ENCODE measurements around the gene EIF2D.
A peak's percentile ranks its signal among the peaks of the same experiment; 100 is the strongest.
"Not testable (repeated sequence)": the region's sequence is repeated elsewhere in the genome, so short reads cannot be mapped to it uniquely, and the experiment has no call there.

The EIF2D gene

DNA sequence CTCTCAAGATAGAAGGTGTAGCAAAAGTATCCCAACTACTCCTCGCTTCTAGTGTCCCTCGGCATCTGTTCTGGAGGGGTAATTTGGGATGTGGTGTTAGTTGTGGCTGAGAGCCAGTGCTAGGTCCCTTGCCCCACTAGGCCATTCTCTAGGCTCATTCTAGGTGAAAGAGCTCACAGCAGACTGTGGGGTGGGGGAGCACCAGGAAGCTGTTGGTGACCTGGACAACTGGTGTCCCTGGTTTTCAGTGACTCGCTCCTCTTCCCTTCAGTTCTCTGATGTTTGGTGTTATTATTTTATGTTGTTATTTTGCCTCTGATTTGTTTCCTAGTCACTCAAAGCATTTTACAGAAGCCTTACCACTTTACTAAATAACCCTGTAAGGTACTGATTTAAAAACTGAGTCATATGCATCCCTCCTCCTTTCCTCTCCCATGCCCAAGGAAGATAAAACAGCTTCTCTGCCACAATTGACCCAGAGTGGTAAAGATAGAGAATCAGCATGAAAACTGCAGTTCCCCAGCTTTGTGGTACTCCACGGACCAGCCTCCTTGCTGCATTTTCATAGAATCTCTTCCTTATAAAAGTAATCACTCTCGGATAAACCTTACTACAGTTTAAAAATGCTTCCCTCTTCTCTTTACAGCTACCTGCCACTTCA, 37.1 kb upstream of the EIF2D start:
- H3K4me3 Mint-ChIP-seq = no peak overlapping the region
- H3K27ac Mint-ChIP-seq = no peak overlapping the region
- DNase-seq (no peak), ATAC-seq (replicated peaks) (no peak)
- H3K36me3 Mint-ChIP-seq = peaks cover 2 to 10% of the 10 kb centered on the region in 2 donors
- peaks cover 4 to 5% of the 10 kb centered on the region in 2 donors for H3K27me3 Mint-ChIP-seq
- H3K9me3 Mint-ChIP-seq = no peaks in the 10 kb centered on the region
- peaks cover 0 to 5% of the 10 kb centered on the region in 2 donors for H3K4me1 Mint-ChIP-seq

DNA sequence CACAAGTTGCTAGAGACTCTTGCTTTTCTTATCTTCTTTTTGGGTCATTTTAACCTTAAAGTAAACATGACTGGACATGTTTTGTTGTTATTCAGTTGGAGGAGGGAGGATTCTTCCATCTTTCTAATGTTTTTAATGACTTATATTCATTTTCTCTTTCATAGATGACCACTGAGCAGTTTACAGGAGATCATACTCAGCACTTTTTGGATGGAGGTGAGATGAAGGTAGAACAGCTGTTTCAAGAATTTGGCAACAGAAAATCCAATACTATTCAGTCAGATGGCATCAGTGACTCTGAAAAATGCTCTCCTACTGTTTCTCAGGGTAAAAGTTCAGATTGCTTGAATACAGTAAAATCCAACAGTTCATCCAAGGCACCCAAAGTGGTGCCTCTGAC, 35.0 kb upstream of the EIF2D start:
- no peaks in the 10 kb centered on the region for H3K9me3 Mint-ChIP-seq
- ATAC-seq (replicated peaks) = no peak
- H3K36me3 Mint-ChIP-seq = peaks cover 2 to 10% of the 10 kb centered on the region in 2 donors
- H3K27ac Mint-ChIP-seq = no peak overlapping the region
- H3K4me3 Mint-ChIP-seq = no peak overlapping the region
- peaks cover 4 to 5% of the 10 kb centered on the region in 2 donors for H3K27me3 Mint-ChIP-seq
- no peak for DNase-seq
- peaks cover 0 to 5% of the 10 kb centered on the region in 2 donors for H3K4me1 Mint-ChIP-seq

DNA sequence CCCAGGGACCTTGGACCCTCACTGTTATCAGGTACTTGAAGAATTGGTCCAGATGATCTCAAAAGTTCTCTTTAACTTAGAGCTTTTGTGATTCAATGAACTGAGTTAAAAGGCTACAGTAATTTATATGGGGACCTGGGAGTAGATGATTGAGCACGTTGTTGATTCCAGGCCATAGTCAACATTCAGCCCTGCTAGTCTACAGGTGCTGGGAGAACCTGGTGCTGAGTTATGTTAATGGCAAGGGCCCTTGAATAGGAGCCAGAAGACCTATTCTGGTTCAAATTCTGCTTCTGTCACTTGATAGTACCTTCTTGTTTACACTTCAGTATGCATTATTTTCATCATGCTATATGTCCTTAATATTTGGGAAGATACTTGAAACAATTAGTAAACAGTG, 34.2 kb upstream of the EIF2D start:
- Mint-ChIP-seq H3K27ac (no peak overlapping the region), H3K27me3 (peaks cover 4 to 5% of the 10 kb centered on the region in 2 donors), H3K9me3 (no peaks in the 10 kb centered on the region), H3K4me1 (peaks cover 0 to 3% of the 10 kb centered on the region in 2 donors), H3K4me3 (no peak overlapping the region), H3K36me3 (peaks cover 2 to 10% of the 10 kb centered on the region in 2 donors)
- DNase-seq (no peak), ATAC-seq (replicated peaks) (no peak)

DNA sequence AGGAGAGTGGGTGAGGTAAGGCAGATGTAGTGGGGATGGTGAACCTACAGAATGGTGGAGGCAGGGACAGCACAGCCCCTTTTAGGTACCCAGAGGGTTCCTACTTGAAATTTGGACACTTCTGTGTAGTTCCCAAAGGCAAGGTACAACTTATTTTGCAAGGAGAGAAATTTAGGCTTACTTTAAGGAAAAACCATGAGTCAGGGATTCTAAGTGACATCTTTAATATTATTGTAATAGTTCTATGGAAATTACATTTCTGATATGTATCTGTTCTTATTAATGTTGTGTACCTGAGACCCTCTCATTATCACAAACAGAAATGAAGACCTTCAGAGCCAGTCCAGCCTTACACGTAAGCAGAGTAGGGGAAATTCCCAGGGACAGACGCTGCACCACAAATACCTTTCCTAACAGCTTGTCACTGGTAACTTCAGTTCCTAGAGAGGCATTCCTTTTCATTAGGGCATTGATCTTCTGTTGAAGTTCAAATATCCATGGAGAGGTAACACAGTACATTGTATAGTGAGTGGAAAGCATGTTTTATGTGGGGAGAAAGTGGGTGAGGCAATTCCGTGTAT, 30.9 kb upstream of the EIF2D start:
- peaks cover 0 to 3% of the 10 kb centered on the region in 2 donors for H3K4me1 Mint-ChIP-seq
- DNase-seq = no peak

DNA sequence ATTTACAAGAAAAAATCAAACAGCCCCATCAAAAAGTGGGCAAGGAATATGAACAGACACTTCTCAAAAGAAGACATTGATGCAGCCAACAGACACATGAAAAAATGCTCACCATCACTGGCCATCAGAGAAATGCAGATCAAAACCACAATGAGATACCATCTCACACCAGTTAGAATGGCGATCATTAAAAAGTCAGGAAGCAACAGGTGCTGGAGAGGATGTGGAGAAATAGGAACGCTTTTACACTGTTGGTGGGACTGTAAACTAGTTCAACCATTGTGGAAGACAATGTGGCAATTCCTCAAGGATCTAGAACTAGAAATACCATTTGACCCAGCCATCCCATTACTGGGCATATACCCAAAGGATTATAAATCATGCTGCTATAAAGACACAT, 29.8 kb upstream of the EIF2D start:
- not testable (repeated sequence) for H3K36me3 Mint-ChIP-seq; H3K27ac Mint-ChIP-seq; H3K9me3 Mint-ChIP-seq; ATAC-seq (replicated peaks); H3K4me3 Mint-ChIP-seq; H3K27me3 Mint-ChIP-seq; DNase-seq; H3K4me1 Mint-ChIP-seq

More for the DNA sequence above, 30.9 kb upstream of the EIF2D start:
- no peak for ATAC-seq (replicated peaks)
- peaks cover 2 to 10% of the 10 kb centered on the region in 2 donors for H3K36me3 Mint-ChIP-seq
- H3K4me3 Mint-ChIP-seq = no peak overlapping the region
- no peaks in the 10 kb centered on the region for H3K9me3 Mint-ChIP-seq
- no peaks in the 10 kb centered on the region for H3K27me3 Mint-ChIP-seq
- no peak overlapping the region for H3K27ac Mint-ChIP-seq

DNA sequence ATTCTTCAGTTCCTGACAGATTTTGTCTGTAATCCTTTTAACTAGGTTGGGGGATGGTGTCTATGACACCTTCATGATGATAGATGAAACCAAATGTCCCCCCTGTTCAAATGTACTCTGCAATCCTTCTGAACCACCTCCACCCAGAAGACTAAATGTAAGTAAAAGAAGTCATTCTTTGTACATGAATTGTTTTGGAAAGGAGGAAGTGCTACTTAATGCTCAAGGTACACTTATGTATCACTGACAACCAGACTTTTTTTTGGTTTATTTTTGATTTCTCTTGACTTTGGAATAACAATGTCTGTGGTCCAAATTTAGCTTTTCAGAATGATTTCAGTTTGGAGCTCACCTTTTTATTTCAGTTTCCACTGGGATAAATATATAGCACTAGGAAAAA, 25.3 kb upstream of the EIF2D start:
- no peak overlapping the region for H3K4me3 Mint-ChIP-seq
- H3K27ac Mint-ChIP-seq = no peak overlapping the region
- H3K27me3 Mint-ChIP-seq = peaks cover 2 to 7% of the 10 kb centered on the region in 2 donors

DNA sequence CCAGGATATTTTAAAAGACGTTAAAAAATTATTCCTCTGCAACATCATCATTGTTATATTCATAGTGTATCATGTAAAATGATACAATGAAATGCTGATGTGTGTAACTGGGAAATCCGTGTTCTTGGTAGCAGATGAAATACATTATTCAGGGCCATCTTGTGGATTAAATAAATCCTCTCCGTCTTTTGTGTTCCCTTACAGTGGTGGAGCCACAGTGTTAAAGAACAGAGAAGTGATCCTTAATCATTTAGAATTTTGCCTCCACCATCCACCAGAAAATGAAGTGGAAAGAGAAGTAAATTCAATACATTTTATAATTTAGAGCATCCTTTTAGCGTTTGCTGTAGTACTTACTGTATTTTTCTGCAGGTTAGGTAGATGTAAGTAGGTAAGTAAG, 24.4 kb upstream of the EIF2D start:
- peaks cover 15 to 33% of the 10 kb centered on the region in 2 donors for H3K4me1 Mint-ChIP-seq
- no peak for ATAC-seq (replicated peaks)
- H3K27ac Mint-ChIP-seq = no peak overlapping the region
- H3K9me3 Mint-ChIP-seq = no peaks in the 10 kb centered on the region
- H3K36me3 Mint-ChIP-seq = no peaks in the 10 kb centered on the region
- DNase-seq = no peak
- H3K4me3 Mint-ChIP-seq = no peak overlapping the region
- peaks cover 9 to 11% of the 10 kb centered on the region in 2 donors for H3K27me3 Mint-ChIP-seq

More for the DNA sequence above, 25.3 kb upstream of the EIF2D start:
- no peaks in the 10 kb centered on the region for H3K9me3 Mint-ChIP-seq
- H3K4me1 Mint-ChIP-seq = peaks cover 15 to 33% of the 10 kb centered on the region in 2 donors
- no peak for DNase-seq
- no peaks in the 10 kb centered on the region for H3K36me3 Mint-ChIP-seq
- no peak for ATAC-seq (replicated peaks)

DNA sequence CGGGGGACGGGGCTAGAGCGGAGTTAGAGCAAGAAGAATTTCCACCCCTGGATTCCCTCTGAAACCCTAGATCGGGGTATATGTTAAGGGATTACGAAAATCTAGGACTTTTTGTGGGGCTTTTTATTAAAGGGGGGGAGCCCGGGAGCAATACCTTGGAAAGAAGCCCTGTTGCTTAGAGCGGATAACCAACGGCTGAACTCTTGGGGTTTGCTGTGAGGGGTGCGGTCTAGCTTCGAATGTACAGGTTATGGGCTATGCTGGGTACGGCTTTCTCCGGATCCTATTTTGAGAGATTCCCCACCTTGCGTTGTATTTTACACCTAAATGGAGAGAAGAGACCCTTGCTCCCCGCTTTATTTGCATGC, 23.7 kb upstream of the EIF2D start:
- Mint-ChIP-seq H3K4me1 (peaks cover 17 to 33% of the 10 kb centered on the region in 2 donors), H3K27ac (no peak overlapping the region), H3K9me3 (no peaks in the 10 kb centered on the region), H3K27me3 (peaks cover 9 to 14% of the 10 kb centered on the region in 2 donors), H3K4me3 (peak overlapping the region; percentile 87 to 95), H3K36me3 (no peaks in the 10 kb centered on the region)
- DNase-seq (no peak), ATAC-seq (replicated peaks) (peak in 1 of 2 donors; percentile 11)

DNA sequence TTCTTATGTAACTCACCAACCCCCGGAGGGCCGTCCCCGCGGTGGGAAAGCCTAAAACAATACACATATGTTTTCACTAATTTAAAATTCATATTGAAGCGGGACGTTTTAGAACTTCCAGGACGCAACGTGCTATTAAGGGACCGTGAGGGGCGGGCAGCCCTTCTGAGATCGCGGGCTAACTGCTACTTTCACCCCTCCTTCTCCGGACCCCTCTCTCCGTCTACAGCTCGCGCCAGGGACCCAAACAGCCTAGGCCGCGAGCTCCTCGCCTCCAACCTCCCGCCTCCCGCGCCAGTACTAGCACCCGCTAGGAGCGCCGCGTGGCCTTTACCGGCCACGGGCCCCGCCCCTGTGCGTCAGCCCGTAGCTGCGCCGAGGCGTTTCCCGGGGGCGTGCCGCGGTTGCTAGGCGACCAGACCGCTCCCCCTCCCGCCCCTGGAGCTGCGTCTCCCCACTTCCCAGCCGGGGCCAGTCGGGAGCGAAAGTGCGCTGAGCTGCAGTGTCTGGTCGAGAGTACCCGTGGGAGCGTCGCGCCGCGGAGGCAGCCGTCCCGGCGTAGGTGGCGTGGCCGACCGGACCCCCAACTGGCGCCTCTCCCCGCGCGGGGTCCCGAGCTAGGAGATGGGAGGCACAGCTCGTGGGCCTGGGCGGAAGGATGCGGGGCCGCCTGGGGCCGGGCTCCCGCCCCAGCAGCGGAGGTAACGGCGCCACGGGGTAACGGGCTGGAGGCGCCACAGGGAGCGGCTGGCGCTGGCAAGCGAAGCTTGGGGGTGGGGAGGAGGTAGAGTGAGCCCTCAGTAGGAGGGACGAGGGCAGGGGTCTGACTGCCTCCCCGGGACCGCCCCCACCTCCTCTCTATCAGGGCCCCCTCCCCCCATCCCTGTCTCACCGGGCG, 23.1 kb upstream of the EIF2D start, which contains the start of gene DYRK3:
Gene DYRK3 (plus strand): TSS at position 457 of the 898 bp plus-strand sequence. CDS start 168 bp downstream, at position 625.
- no peaks in the 10 kb centered on the region for H3K36me3 Mint-ChIP-seq
- peaks cover 17 to 33% of the 10 kb centered on the region in 2 donors for H3K4me1 Mint-ChIP-seq
- peak within 1 kb of the TSS; percentile 90 for H3K27ac Mint-ChIP-seq
- peak; percentile 84 for DNase-seq
- peak; percentile 93 to 95 for ATAC-seq (replicated peaks)
- H3K27me3 Mint-ChIP-seq = peaks cover 9 to 14% of the 10 kb centered on the region in 2 donors
- no peaks in the 10 kb centered on the region for H3K9me3 Mint-ChIP-seq
- peak within 1 kb of the TSS; percentile 87 to 95 for H3K4me3 Mint-ChIP-seq

DNA sequence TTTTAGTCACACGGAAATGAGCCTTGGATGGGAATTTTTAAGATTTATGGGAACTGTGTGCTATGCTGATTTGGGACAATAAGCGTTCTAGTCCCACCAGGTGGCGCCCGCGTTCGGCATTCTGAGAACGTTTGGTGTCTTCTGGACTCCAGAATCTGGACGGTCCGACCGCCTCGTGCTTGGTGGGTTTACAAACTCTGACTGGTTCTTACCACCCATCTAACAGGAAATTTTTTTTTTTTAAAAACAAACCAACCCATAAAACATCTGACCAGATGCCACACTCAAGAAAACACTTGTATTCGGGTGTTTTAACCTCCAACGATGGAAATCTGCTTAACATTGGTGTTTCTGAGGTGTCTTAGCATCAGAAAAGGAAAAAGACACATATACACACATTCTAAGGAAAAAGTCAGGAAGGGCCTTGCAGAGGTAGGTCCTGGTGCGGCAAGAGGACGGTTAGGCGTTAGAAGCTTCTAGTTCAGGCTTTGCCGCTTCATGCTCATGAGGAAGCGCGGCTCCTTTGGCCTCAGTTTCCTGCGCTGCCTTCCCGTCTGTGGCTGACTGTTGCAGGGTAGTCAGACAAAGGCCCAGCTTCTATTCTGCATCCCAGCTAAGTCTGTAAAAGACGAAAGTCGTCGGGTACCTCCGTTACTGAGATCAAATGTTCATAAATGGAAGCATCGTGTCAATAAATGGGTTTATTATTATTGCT, 22.3 kb upstream of the EIF2D start:
- no peak for ATAC-seq (replicated peaks)
- Mint-ChIP-seq H3K9me3 (no peaks in the 10 kb centered on the region), H3K27ac (peak overlapping the region; percentile 90), H3K36me3 (no peaks in the 10 kb centered on the region), H3K4me1 (peaks cover 17 to 33% of the 10 kb centered on the region in 2 donors), H3K4me3 (peak overlapping the region; percentile 87 to 95), H3K27me3 (peaks cover 9 to 14% of the 10 kb centered on the region in 2 donors)
- DNase-seq = peak; percentile 36

DNA sequence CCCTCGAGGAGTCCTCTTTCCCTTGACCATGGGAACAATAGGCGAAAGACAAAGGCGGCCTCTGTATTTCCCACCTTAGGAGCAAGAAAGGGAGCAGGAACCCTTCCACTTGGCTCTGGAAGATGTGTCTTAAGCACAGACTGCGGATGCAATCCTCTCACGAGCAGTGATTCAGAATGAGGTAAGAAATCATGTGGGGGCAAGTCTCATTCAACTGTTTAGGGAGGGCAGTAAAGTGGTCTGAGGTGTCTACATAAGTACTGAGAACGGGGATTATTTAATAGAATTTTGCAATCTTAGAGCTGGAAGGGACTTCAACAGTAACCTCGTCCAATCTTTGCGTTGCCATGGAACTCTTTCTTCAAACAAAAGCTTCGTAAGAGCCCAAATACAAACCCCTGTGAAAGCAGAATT, 21.4 kb upstream of the EIF2D start:
- no peaks in the 10 kb centered on the region for H3K9me3 Mint-ChIP-seq
- ATAC-seq (replicated peaks) = no peak
- H3K36me3 Mint-ChIP-seq = no peaks in the 10 kb centered on the region
- peaks cover 17 to 33% of the 10 kb centered on the region in 2 donors for H3K4me1 Mint-ChIP-seq
- no peak for DNase-seq
- H3K4me3 Mint-ChIP-seq = no peak overlapping the region
- H3K27me3 Mint-ChIP-seq = peaks cover 9 to 16% of the 10 kb centered on the region in 2 donors
- H3K27ac Mint-ChIP-seq = peak overlapping the region; percentile 27

DNA sequence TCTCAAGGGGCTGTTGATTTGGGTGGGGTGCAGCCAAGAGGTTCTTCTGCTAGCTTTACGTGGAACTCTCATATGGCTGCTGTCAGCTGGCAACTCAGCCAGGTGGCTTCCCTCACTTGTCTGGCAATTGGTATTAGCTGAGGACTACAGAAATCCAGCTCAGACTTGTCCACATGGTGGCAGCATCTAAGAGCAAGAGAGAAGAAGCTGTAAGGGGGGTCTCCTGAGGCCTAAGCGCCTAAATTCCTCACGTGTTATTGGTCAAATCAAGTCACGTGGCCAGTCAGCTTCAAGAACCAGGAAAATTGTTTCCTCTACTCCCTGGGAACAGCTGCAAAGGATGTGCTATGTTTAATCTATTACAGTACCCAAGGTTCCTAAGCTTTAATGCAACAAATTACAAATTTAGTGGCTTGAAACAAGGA, 18.8 kb upstream of the EIF2D start:
- no peak overlapping the region for H3K27ac Mint-ChIP-seq
- peaks cover 9 to 21% of the 10 kb centered on the region in 2 donors for H3K27me3 Mint-ChIP-seq
- DNase-seq = peak; percentile 49
- no peaks in the 10 kb centered on the region for H3K36me3 Mint-ChIP-seq
- H3K4me1 Mint-ChIP-seq = peaks cover 12 to 19% of the 10 kb centered on the region in 2 donors
- H3K9me3 Mint-ChIP-seq = peaks cover 0 to 2% of the 10 kb centered on the region in 2 donors
- H3K4me3 Mint-ChIP-seq = no peak overlapping the region
- peak; percentile 50 for ATAC-seq (replicated peaks)

DNA sequence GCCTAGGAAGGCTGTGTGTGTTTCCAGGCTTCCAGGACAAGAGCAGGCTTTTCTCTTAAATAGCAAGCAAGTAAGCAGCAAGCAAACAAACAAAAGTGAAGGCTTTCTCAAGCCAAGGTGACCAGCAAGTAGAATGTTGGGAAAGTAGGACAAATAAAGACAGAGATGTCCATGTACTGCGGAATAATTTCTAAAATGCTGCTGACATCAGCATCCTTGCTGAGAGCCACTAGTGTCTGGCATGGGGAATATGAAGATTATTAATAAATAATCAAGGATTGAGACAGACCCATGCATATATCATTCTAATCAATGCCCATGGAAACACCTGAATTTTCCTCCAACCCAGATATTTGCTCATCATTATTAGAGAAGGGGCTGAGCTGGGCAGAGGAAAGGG, 16.7 kb upstream of the EIF2D start:
- ATAC-seq (replicated peaks) (no peak), DNase-seq (no peak)
- Mint-ChIP-seq H3K4me3 (no peak overlapping the region), H3K27ac (no peak overlapping the region), H3K36me3 (no peaks in the 10 kb centered on the region), H3K9me3 (peaks cover 0 to 2% of the 10 kb centered on the region in 2 donors), H3K27me3 (peaks cover 9 to 21% of the 10 kb centered on the region in 2 donors), H3K4me1 (peaks cover 0 to 4% of the 10 kb centered on the region in 2 donors)

DNA sequence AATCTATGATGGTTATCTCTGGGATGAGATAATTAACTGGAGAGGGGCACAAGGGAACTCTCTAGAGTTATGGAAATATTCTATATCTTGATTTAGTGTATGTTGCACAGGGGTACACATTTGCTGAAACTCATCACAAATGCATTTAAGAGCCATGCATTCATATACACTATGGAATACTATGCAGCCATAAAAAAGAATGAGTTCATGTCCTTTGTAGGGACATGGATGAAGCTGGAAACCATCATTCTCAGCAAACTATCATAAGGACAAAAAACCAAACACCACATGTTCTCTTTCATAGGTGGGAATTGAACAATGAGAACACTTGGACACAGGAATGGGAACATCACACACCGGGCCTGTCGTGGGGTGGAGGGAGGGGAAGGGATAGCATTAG, 14.1 kb upstream of the EIF2D start:
- not testable (repeated sequence) for H3K36me3 Mint-ChIP-seq; ATAC-seq (replicated peaks); H3K4me1 Mint-ChIP-seq; DNase-seq; H3K27me3 Mint-ChIP-seq; H3K9me3 Mint-ChIP-seq; H3K27ac Mint-ChIP-seq; H3K4me3 Mint-ChIP-seq

Measured in stimulated activated naive B cell treated with anti-CD40 and anti-IgM and Interleukin-4, amounts not matched to agents 10 μg/mL and 1 μg/mL and 100 μg/mL, for 72 hours (primary cell).